Eye (tissue), 1 donor: ENCODE measurements around the gene CORO2B.
A peak's percentile ranks its signal among the peaks of the same experiment; 100 is the strongest.

Experiments
- DNase-seq: peaks from one replicate; pipeline ENCODE4 v3.0.0-alpha.2; 2015

The CORO2B gene

GRCh38 chr15:68554721-68555678 lies 23.8 kb upstream of the CORO2B start:
- no peak for DNase-seq

GRCh38 chr15:68555679-68556037 lies 23.1 kb upstream of the CORO2B start:
- no peak for DNase-seq

- no peak for DNase-seq
Observed at GRCh38 chr15:68556139-68556990, 22.4 kb upstream of the CORO2B start.

GRCh38 chr15:68557469-68558317 lies 21.1 kb upstream of the CORO2B start:
- no peak for DNase-seq

- no peak for DNase-seq
Observed at GRCh38 chr15:68558318-68559305, 20.2 kb upstream of the CORO2B start.

DNA sequence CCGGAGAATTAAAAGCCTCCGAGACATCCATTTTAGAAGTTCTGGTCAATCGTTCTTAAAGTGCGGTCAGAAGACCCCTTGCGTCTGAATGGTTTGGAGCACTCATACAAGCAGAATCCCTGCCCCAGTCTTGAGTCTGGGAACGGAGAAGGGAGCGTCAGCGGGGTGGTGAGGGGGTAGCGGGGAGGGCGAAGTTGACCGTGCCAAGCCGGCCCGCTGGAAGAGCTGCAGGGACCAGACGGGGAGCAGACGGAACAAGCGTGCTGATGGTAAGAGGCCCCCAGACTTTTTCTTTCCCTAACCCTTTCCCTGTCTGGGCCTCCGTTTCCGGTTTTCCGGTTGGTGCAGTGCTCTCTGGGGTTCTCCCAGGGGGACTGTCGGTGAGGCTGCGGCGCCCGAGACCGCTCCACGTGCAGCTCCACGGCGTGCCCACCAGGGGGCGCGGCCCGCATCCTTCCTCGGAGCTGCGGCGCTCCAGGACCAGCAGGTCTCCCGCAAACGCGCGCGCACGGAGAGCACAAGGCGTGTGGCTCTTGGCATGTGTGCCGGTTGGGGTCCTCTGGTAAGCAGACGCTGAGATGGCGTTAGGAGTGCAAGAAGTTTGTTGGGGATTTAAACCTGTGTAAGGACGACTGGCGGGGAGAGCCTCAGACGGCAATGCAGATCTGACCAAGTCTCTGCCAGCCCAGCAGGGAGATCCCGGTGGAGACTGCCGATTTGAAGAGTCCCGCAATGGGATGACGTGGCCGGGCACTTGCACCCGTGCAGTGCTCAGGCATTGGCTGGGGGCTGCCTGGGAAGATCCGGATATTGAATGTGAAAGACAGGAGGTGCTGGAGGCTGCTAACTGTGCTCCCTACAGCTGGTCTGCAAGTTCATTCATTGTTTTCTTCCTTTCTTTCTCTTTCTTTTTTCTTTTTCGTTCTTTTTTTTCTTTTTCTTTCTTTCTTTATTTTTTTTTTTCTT lies 19.2 kb upstream of the CORO2B start:
- peak; percentile 96 for DNase-seq

GRCh38 chr15:68560501-68561113 lies 18.2 kb upstream of the CORO2B start:
- DNase-seq = peak; percentile 57

DNA sequence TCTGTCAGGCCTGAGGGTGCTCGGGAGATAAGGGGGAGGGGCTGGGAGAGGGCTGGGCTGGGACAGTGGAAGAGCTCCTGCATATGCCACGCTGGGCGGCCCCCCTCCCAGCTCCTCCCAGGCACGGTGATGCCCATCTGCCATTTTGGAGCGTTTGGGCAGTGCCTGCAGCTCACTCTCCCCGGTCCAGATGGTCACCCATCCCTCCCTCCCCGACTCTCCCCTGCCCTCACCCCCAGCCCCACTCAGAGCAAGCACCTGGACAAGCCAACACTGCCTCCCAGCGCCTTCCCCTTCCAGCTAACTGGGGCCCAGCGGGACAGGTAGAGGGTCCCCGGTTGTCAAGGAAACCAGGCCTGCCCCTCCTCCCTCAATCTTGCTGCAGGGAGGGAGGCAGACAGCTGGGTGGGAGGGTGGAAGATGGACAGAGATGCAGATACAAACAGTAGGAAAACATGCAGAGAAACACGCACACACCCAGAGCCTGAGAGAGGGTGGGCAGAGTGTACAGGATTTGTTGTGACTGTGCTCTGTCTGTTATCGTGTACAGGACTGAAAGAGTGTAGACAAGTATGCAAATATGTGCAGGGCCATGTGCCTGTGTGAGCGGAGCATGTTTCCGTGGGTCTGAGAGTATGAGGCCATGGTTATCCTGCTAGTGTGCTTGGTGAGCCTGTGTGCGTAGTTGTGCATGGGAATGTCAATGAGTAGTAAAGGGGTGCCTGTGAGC lies 17.5 kb upstream of the CORO2B start:
- DNase-seq = no peak

DNA sequence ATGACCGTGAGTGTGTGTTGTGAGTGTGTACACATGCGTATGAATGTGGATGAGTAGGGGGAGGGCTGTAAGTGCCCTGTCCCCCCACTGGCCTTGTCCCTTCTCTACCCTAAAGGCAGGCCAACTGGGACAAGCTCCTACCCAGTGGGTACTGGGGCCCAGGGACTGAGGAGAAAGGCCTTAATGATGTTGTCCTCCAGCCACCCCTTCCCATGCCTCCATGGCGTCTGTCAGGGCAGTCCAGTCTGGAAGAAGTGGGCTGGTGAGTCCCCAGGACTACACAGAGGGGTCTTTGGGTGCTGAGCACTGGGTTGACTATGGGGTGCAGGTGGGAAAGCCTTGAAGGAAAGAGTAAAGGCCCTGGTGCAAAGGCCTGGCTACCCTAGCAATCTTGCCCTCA lies 16.9 kb upstream of the CORO2B start:
- no peak for DNase-seq

GRCh38 chr15:68564173-68564572 lies 14.6 kb upstream of the CORO2B start:
- DNase-seq = no peak

GRCh38 chr15:68565234-68565633 lies 13.6 kb upstream of the CORO2B start:
- DNase-seq = no peak

GRCh38 chr15:68565726-68566125 lies 13.1 kb upstream of the CORO2B start:
- DNase-seq = no peak

GRCh38 chr15:68566377-68566954 lies 12.3 kb upstream of the CORO2B start:
- no peak for DNase-seq

GRCh38 chr15:68567345-68567744 lies 11.4 kb upstream of the CORO2B start:
- no peak for DNase-seq

DNA sequence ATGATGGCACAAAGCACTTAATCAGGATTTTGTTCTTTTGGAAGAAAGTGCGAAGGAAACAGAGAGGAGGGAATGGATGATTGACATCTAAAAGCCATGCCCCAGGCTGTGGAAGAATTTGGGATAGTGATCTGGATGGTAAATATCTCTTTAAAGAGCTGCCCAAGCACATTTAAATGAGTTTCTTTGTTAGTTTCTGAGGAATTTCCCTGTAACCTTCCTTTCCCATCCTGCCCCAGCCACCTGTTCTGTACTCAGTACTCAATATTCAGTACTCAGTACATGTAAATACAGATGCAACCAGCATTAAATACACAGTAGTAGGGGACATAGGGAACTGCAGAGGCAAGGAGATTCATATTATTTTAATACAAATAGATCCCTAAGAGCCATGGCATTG lies 7.8 kb upstream of the CORO2B start:
- DNase-seq = no peak

DNA sequence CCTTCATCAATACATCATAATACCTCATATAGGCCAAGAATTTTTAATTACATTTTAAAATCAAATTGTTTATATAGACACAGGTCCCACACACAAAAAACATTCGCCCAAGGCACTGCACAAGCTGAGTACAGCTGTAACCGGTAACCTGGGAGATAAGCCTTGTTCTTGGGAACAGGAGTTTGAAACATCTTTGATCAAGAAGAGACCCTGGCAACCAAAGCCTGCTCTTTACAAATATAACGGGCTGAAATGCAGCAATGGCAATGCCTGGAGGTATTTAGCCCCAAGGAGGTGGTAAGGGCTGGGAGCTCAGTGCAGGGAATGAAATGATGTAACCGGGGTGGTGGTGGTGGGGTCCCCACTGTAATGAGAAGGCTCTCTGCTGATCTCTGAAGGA lies 7.2 kb upstream of the CORO2B start:
- no peak for DNase-seq

DNA sequence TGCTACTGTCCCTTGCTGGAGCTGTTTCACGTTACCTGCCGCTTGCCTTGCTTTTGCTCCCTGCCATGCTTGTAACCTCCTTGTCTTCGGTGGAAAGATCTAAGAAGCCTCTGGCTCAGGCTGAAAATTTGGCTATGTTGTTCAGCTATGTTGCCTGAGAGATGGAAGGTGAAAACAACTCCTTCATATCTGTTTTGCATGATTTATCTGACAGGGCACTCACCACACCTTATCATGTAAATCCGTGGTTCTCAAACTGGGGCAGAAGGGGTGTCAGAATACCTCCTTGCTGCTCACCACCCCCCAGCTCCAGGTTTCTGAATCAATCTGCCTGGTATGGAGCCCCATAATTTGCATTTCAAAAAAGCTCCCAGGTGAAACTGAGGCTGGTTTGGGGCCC lies 6.5 kb upstream of the CORO2B start:
- no peak for DNase-seq

DNA sequence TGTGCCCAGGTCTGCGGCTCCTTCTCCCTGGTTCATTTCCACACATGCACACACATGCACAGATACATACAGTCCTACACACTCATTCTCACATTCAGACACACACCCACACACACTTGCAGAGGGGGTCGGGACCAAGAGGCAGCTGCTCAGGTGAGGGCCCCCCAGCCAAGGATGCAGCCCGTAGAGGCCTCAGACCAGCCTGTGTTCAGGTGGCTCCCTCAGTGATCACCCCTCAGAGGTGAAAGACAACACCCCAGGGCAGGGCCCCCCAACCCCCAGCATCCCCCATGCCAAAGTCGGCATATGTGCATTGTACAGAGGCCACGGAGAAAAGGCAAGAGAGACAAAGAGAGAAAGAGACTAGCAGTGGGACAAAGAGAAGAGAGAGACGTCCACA lies 5.9 kb upstream of the CORO2B start:
- DNase-seq = no peak

DNA sequence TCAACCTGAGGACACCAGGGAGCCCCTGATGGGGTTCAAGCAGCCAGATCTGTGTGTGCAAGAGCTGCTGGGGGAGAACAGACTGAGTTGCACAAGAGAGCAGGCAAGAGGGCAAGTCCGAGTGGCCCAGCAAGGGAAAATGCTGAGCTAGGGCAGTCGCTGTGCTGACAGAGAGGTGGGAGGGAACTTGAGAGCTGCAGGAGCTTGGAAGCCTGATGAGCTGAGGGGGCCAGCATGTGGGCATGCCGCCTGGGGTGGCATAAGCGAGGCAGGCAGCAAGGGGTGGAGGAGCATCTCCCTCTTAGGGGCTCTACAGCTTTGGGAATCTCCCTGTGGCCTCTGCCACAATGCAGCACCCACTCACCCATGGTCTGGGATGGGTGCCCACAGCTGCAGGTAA lies 4.7 kb upstream of the CORO2B start:
- DNase-seq = no peak
